ENCODE data around the gene IL1RAPL2. TPM values are rescaled to one million over a fixed set of nuclear protein-coding genes. Genes with fewer than 3 reads are reported as not detected.

The IL1RAPL2 gene
- polyA plus RNA-seq, 1 donor from 2014 or later: not detected

GRCh38 chrX:105550043-105550663, 984.2 kb downstream of the IL1RAPL2 start:
- Mint-ChIP-seq H3K4me3 (no peak overlapping the region), H3K4me1 (no peaks in the 10 kb centered on the region), H3K27ac (no peak overlapping the region), H3K36me3 (no peaks in the 10 kb centered on the region), H3K9me3 (peaks cover 0 to 2% (median 0%) of the 10 kb centered on the region in 3 donors), H3K27me3 (no peaks in the 10 kb centered on the region)

- no peaks in the 10 kb centered on the region for H3K27me3 Mint-ChIP-seq
- no peaks in the 10 kb centered on the region for H3K4me1 Mint-ChIP-seq
- H3K27ac Mint-ChIP-seq: no peak overlapping the region
- H3K36me3 Mint-ChIP-seq: no peaks in the 10 kb centered on the region
- peaks cover 0 to 2% (median 0%) of the 10 kb centered on the region in 3 donors for H3K9me3 Mint-ChIP-seq
- no peak overlapping the region for H3K4me3 Mint-ChIP-seq
Observed at GRCh38 chrX:105552395-105552794, 986.4 kb downstream of the IL1RAPL2 start.

DNA sequence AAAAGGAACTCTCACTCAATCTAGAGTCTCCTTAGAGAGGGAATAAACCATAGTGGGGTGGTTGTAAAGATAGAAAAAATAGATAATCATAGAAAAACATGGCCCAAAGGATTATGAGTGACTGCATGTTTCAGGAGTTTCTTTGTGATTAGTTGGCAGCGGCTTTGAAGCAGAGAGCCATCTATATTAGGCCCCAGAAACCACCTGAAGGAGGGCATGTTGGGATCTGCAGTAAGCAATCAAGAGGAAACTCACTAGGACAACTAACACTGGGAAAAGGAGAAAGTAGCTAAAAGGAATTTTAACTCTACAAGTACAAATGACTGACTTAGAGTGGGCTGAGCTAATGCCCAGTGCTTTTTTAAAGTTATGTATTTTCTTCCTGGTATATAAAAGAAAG, 987.1 kb downstream of the IL1RAPL2 start:
- H3K4me1 Mint-ChIP-seq: no peaks in the 10 kb centered on the region
- H3K4me3 Mint-ChIP-seq: no peak overlapping the region
- H3K27me3 Mint-ChIP-seq: no peaks in the 10 kb centered on the region
- no peaks in the 10 kb centered on the region for H3K36me3 Mint-ChIP-seq
- no peak overlapping the region for H3K27ac Mint-ChIP-seq
- H3K9me3 Mint-ChIP-seq: peaks cover 0 to 2% (median 0%) of the 10 kb centered on the region in 3 donors

DNA sequence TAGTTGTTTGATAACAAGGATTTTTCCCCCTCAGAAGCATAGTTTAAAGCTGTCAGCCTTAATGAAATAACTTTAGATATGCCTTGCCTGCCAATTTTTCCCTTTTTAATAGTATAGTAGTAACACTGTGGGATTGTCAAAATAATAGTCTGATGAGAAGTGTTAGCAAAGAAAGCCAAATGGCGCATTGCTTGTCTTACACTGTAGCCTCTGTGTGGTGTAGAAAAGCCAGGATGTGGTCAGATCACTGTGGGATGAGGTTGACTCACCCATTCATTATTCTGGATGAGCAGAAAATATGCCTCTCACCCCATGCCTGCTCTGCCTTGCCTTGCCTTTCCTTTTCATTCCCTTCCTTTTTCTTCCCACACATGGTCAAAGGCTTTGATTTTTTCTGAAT, 998.5 kb downstream of the IL1RAPL2 start:
- no peak overlapping the region for H3K4me3 Mint-ChIP-seq
- H3K9me3 Mint-ChIP-seq: peaks cover 0 to 2% (median 0%) of the 10 kb centered on the region in 3 donors
- no peak overlapping the region for H3K27ac Mint-ChIP-seq
- H3K27me3 Mint-ChIP-seq: no peaks in the 10 kb centered on the region
- no peaks in the 10 kb centered on the region for H3K36me3 Mint-ChIP-seq
- H3K4me1 Mint-ChIP-seq: no peaks in the 10 kb centered on the region

DNA sequence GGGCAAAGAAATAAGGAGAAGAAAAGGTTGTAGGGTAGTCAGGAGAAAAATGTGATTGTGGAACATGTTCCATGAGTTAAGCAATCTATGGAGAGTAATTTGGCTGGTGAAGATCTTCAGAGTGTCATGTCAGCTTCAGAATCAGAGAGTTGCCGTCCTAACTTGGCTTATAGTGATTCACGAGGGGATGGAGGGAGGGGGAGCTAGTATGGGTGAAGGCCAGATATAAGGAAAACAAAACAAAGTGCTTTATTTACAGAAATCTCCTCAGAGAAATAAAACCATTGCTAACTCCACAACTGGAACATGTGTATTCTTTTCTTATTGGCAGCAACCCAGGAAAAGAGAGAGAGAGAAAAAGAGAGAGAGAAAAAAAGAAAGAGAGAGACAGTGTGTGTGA, 999.9 kb downstream of the IL1RAPL2 start:
- Mint-ChIP-seq H3K9me3 (no peaks in the 10 kb centered on the region), H3K4me1 (no peaks in the 10 kb centered on the region), H3K36me3 (no peaks in the 10 kb centered on the region), H3K4me3 (no peak overlapping the region), H3K27me3 (no peaks in the 10 kb centered on the region), H3K27ac (no peak overlapping the region)

DNA sequence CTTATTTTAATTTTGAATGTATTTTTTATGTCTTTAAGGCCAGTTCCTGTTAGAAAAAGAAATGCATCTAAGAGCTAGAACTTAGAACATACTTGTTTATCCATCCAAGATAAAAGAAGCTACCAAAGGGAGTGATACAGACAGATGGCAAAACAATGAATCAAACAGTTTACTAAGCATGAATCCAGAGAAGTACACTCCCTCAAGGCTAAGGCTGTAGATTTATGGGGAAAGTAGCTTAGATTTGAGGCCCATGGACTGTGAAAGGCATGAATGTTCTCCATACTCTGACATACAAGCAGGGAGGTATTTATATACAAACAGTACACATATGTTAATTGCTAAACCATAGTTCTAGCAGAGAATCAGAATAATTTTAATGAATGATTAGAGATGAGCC, 1001.1 kb downstream of the IL1RAPL2 start:
- H3K9me3 Mint-ChIP-seq: no peaks in the 10 kb centered on the region
- H3K27me3 Mint-ChIP-seq: no peaks in the 10 kb centered on the region
- H3K4me3 Mint-ChIP-seq: no peak overlapping the region
- no peaks in the 10 kb centered on the region for H3K36me3 Mint-ChIP-seq
- no peak overlapping the region for H3K27ac Mint-ChIP-seq
- H3K4me1 Mint-ChIP-seq: no peaks in the 10 kb centered on the region

DNA sequence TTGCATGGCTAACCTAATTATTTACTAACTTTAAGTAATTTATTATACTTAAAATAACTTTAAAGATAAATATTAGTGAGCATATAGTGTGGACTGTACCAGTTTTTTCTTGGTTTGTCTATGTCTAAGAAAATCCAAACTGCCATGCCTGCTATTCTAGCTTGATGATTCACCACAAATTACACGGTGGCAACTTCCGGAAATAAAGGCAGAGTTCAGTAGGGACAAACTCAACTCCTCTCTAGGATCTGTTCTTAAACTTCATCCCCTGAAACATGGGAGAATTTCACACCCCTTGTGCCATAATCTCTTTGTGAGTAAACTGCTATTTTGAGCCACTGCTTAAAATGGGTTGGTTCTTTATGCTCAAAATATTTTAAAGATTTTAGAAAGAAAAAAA, 1042.7 kb downstream of the IL1RAPL2 start:
- Mint-ChIP-seq H3K36me3 (no peaks in the 10 kb centered on the region), H3K27ac (no peak overlapping the region), H3K27me3 (no peaks in the 10 kb centered on the region), H3K4me3 (no peak overlapping the region), H3K4me1 (no peaks in the 10 kb centered on the region), H3K9me3 (no peaks in the 10 kb centered on the region)

GRCh38 chrX:105609530-105609929, 1043.5 kb downstream of the IL1RAPL2 start:
- Mint-ChIP-seq H3K27ac (no peak overlapping the region), H3K9me3 (no peaks in the 10 kb centered on the region), H3K4me1 (no peaks in the 10 kb centered on the region), H3K27me3 (no peaks in the 10 kb centered on the region), H3K4me3 (no peak overlapping the region), H3K36me3 (no peaks in the 10 kb centered on the region)

DNA sequence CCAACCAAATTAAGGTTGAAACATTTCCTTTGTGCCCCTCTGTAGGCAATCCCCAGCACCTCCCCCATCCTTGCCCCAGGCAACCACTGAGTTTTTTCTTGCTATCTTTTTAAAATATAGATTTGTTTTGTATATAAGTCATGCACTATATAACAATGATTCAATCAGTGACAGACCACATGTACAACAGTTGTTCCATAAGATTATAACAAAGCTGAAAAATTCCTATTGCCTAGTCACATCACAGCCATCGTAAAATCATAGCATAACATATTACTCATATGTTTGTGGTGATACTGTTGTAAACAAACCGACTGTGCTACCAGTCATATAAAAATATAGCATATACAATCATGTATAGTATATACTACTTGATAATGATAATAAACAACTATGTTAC, 1044.4 kb downstream of the IL1RAPL2 start:
- no peak overlapping the region for H3K27ac Mint-ChIP-seq
- no peaks in the 10 kb centered on the region for H3K4me1 Mint-ChIP-seq
- H3K9me3 Mint-ChIP-seq: no peaks in the 10 kb centered on the region
- no peak overlapping the region for H3K4me3 Mint-ChIP-seq
- H3K36me3 Mint-ChIP-seq: no peaks in the 10 kb centered on the region
- H3K27me3 Mint-ChIP-seq: no peaks in the 10 kb centered on the region

DNA sequence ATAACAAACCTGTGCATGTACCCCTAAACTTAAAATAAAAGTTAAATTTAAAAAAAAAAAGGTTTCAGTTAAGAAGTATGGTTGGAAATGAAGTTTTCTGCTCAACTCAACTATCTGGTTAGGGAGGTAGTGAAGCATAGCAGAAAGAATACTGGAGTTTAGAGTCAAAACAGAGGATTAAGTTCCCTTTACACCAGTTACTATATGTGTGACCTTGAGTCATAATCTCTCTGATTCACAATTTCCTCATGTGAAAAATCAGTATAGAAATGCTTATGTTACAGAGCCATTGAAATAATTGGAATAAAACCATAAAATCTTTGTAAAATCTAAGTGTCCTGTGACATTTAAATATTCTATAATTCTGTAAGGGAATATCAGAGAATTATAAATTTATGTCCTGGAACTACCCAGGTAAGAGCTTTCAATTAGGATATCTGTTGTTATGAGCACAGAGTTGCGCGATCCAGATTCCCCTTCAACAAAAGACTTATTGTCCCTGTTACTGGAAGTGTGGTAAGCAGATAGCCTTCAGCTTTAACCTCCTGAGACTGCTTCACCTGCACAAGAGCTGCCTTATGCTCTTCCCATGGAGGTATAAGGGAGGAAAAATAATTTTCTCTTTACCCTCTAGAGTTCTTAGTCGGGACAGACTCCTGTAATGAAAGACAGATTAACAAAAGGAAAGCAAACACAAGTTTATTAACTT, 1052.5 kb downstream of the IL1RAPL2 start:
- Mint-ChIP-seq H3K9me3 (no peaks in the 10 kb centered on the region), H3K27ac (no peak overlapping the region), H3K4me3 (no peak overlapping the region), H3K4me1 (peaks cover 0 to 4% (median 0%) of the 10 kb centered on the region in 3 donors), H3K27me3 (no peaks in the 10 kb centered on the region), H3K36me3 (no peaks in the 10 kb centered on the region)

DNA sequence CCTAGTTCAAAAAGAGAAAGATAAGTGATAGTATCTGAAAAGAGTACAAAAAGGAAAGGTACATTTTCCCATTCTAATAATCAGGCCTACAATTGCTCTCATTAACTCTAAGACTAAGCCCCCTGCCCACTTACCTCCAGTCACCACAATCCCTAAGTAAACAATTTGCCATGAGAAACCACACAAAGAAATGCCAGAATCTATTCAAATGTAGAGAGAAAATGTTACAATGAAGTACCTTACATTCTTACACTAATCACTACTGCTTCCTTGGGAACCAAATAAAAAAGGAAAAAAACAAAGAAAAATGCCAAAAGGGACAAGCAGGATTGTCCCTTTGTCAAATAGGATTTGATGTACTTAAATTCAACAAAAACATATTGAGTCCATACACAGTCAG, 1068.2 kb downstream of the IL1RAPL2 start:
- Mint-ChIP-seq H3K27me3 (no peaks in the 10 kb centered on the region), H3K4me1 (no peaks in the 10 kb centered on the region), H3K9me3 (peaks cover 0 to 3% (median 0%) of the 10 kb centered on the region in 3 donors), H3K36me3 (peaks cover 1% of the 10 kb centered on the region), H3K4me3 (no peak overlapping the region), H3K27ac (no peak overlapping the region)

- Mint-ChIP-seq H3K36me3 (peaks cover 1% of the 10 kb centered on the region), H3K27me3 (no peaks in the 10 kb centered on the region), H3K27ac (no peak overlapping the region), H3K4me1 (no peaks in the 10 kb centered on the region), H3K9me3 (no peaks in the 10 kb centered on the region), H3K4me3 (no peak overlapping the region)
Observed at GRCh38 chrX:105635794-105636193, 1069.8 kb downstream of the IL1RAPL2 start.

- Mint-ChIP-seq H3K27me3 (no peaks in the 10 kb centered on the region), H3K9me3 (no peaks in the 10 kb centered on the region), H3K36me3 (peaks cover 1% of the 10 kb centered on the region), H3K4me3 (no peak overlapping the region), H3K4me1 (no peaks in the 10 kb centered on the region), H3K27ac (no peak overlapping the region)
Observed at GRCh38 chrX:105636667-105637066, 1070.7 kb downstream of the IL1RAPL2 start.

- no peak overlapping the region for H3K4me3 Mint-ChIP-seq
- H3K4me1 Mint-ChIP-seq: peaks cover 0 to 1% (median 0%) of the 10 kb centered on the region in 3 donors
- no peak overlapping the region for H3K27ac Mint-ChIP-seq
- H3K9me3 Mint-ChIP-seq: peaks cover 0 to 2% (median 0%) of the 10 kb centered on the region in 3 donors
- no peaks in the 10 kb centered on the region for H3K36me3 Mint-ChIP-seq
- peaks cover 4% of the 10 kb centered on the region for H3K27me3 Mint-ChIP-seq
Observed at GRCh38 chrX:105645667-105646357, 1079.8 kb downstream of the IL1RAPL2 start.

- H3K27ac Mint-ChIP-seq: no peak overlapping the region
- peaks cover 4% of the 10 kb centered on the region for H3K27me3 Mint-ChIP-seq
- no peaks in the 10 kb centered on the region for H3K36me3 Mint-ChIP-seq
- H3K4me1 Mint-ChIP-seq: peaks cover 0 to 1% (median 0%) of the 10 kb centered on the region in 3 donors
- H3K4me3 Mint-ChIP-seq: no peak overlapping the region
- peaks cover 0 to 2% (median 0%) of the 10 kb centered on the region in 3 donors for H3K9me3 Mint-ChIP-seq
Observed at GRCh38 chrX:105646592-105647372, 1080.8 kb downstream of the IL1RAPL2 start.

All from IgD-negative memory B cell (primary cell).